ENCODE measurements around the gene NUP133. TPM values are rescaled to one million over a fixed set of nuclear protein-coding genes. Genes with fewer than 3 reads are reported as not detected.

NUP133 gene
- total RNA-seq, result 10 to 100 TPM; 49.8 to 62.5 (median 56.7) TPM

GRCh38 chr1:229507951-229508822, at the start of gene NUP133:
TSS of gene NUP133 (minus strand) at chr1:229508341. CDS start at chr1:229508249, 92 bp downstream.
- Mint-ChIP-seq H3K4me1 (ENCODE audit: low read depth) (peaks cover 28% of the 10 kb centered on the region), H3K27me3 (ENCODE audit: low read depth) (no peaks in the 10 kb centered on the region), H3K4me3 (peak within 1 kb of the TSS; percentile 93), H3K9me3 (no peaks in the 10 kb centered on the region), H3K36me3 (ENCODE audit: insufficient read depth) (peaks cover 8% of the 10 kb centered on the region)
- peak; percentile 98 for ATAC-seq
- DNase-seq, result peak; percentile 99

GRCh38 chr1:229557200-229557850, 49.2 kb upstream of the NUP133 start:
- no peaks in the 10 kb centered on the region for H3K9me3 Mint-ChIP-seq
- peaks cover 52% of the 10 kb centered on the region for H3K4me1 Mint-ChIP-seq (ENCODE audit: low read depth)
- ATAC-seq (no peak), DNase-seq (no peak)
- H3K27me3 Mint-ChIP-seq (ENCODE audit: low read depth), result no peaks in the 10 kb centered on the region
- H3K36me3 Mint-ChIP-seq (ENCODE audit: insufficient read depth), result peaks cover 2% of the 10 kb centered on the region
- peak overlapping the region; percentile 86 for H3K4me3 Mint-ChIP-seq

GRCh38 chr1:229554886-229555621, 46.9 kb upstream of the NUP133 start:
- no peak for DNase-seq
- H3K4me3 Mint-ChIP-seq, result no peak overlapping the region
- no peaks in the 10 kb centered on the region for H3K27me3 Mint-ChIP-seq (ENCODE audit: low read depth)
- peaks cover 54% of the 10 kb centered on the region for H3K4me1 Mint-ChIP-seq (ENCODE audit: low read depth)
- H3K36me3 Mint-ChIP-seq (ENCODE audit: insufficient read depth), result peaks cover 2% of the 10 kb centered on the region
- no peaks in the 10 kb centered on the region for H3K9me3 Mint-ChIP-seq
- ATAC-seq, result no peak

- H3K27me3 Mint-ChIP-seq (ENCODE audit: low read depth), result no peaks in the 10 kb centered on the region
- DNase-seq, result no peak
- H3K4me1 Mint-ChIP-seq (ENCODE audit: low read depth), result peaks cover 46% of the 10 kb centered on the region
- H3K36me3 Mint-ChIP-seq (ENCODE audit: insufficient read depth), result peaks cover 5% of the 10 kb centered on the region
- no peaks in the 10 kb centered on the region for H3K9me3 Mint-ChIP-seq
- no peak overlapping the region for H3K4me3 Mint-ChIP-seq
- ATAC-seq, result no peak
These were observed 45.5 kb upstream of the NUP133 start for GRCh38 chr1:229553621-229554130.

- peaks cover 45% of the 10 kb centered on the region for H3K4me1 Mint-ChIP-seq (ENCODE audit: low read depth)
- H3K27me3 Mint-ChIP-seq (ENCODE audit: low read depth), result no peaks in the 10 kb centered on the region
- DNase-seq (no peak), ATAC-seq (no peak)
- peaks cover 5% of the 10 kb centered on the region for H3K36me3 Mint-ChIP-seq (ENCODE audit: insufficient read depth)
- no peaks in the 10 kb centered on the region for H3K9me3 Mint-ChIP-seq
- no peak overlapping the region for H3K4me3 Mint-ChIP-seq
These were observed 44.6 kb upstream of the NUP133 start for GRCh38 chr1:229552732-229553131.

- no peak for DNase-seq
- no peak overlapping the region for H3K4me3 Mint-ChIP-seq
- H3K36me3 Mint-ChIP-seq (ENCODE audit: insufficient read depth), result peaks cover 8% of the 10 kb centered on the region
- ATAC-seq, result no peak
- H3K9me3 Mint-ChIP-seq, result no peaks in the 10 kb centered on the region
- H3K27me3 Mint-ChIP-seq (ENCODE audit: low read depth), result no peaks in the 10 kb centered on the region
- H3K4me1 Mint-ChIP-seq (ENCODE audit: low read depth), result peaks cover 29% of the 10 kb centered on the region
These were observed 42.8 kb upstream of the NUP133 start for GRCh38 chr1:229550812-229551567.

- no peaks in the 10 kb centered on the region for H3K9me3 Mint-ChIP-seq
- no peak for ATAC-seq
- H3K36me3 Mint-ChIP-seq (ENCODE audit: insufficient read depth), result peaks cover 21% of the 10 kb centered on the region
These were observed 39.4 kb upstream of the NUP133 start for GRCh38 chr1:229547542-229547941.

GRCh38 chr1:229544587-229544986, 36.4 kb upstream of the NUP133 start:
- peaks cover 17% of the 10 kb centered on the region for H3K4me1 Mint-ChIP-seq (ENCODE audit: low read depth)
- H3K4me3 Mint-ChIP-seq, result no peak overlapping the region
- DNase-seq (no peak), ATAC-seq (no peak)
- H3K27me3 Mint-ChIP-seq (ENCODE audit: low read depth), result no peaks in the 10 kb centered on the region
- H3K36me3 Mint-ChIP-seq (ENCODE audit: insufficient read depth), result peaks cover 33% of the 10 kb centered on the region
- H3K9me3 Mint-ChIP-seq, result no peaks in the 10 kb centered on the region

More at GRCh38 chr1:229547542-229547941, 39.4 kb upstream of the NUP133 start:
- Mint-ChIP-seq H3K27me3 (ENCODE audit: low read depth) (no peaks in the 10 kb centered on the region), H3K4me3 (no peak overlapping the region), H3K4me1 (ENCODE audit: low read depth) (peaks cover 14% of the 10 kb centered on the region)
- no peak for DNase-seq

- Mint-ChIP-seq H3K4me3 (no peak overlapping the region), H3K36me3 (ENCODE audit: insufficient read depth) (peaks cover 48% of the 10 kb centered on the region), H3K9me3 (no peaks in the 10 kb centered on the region)
These were observed 31.8 kb upstream of the NUP133 start for GRCh38 chr1:229539863-229540506.

GRCh38 chr1:229538945-229539344, 30.8 kb upstream of the NUP133 start:
- Mint-ChIP-seq H3K4me3 (no peak overlapping the region), H3K4me1 (ENCODE audit: low read depth) (peaks cover 17% of the 10 kb centered on the region), H3K36me3 (ENCODE audit: insufficient read depth) (peaks cover 48% of the 10 kb centered on the region), H3K9me3 (no peaks in the 10 kb centered on the region), H3K27me3 (ENCODE audit: low read depth) (no peaks in the 10 kb centered on the region)
- ATAC-seq (no peak), DNase-seq (no peak)

More at GRCh38 chr1:229539863-229540506, 31.8 kb upstream of the NUP133 start:
- Mint-ChIP-seq H3K4me1 (ENCODE audit: low read depth) (peaks cover 17% of the 10 kb centered on the region), H3K27me3 (ENCODE audit: low read depth) (no peaks in the 10 kb centered on the region)
- ATAC-seq (no peak), DNase-seq (no peak)

- H3K4me3 Mint-ChIP-seq, result no peak overlapping the region
- H3K27me3 Mint-ChIP-seq (ENCODE audit: low read depth), result no peaks in the 10 kb centered on the region
- DNase-seq, result no peak
- H3K4me1 Mint-ChIP-seq (ENCODE audit: low read depth), result peaks cover 10% of the 10 kb centered on the region
- no peaks in the 10 kb centered on the region for H3K9me3 Mint-ChIP-seq
- ATAC-seq, result no peak
- H3K36me3 Mint-ChIP-seq (ENCODE audit: insufficient read depth), result peaks cover 47% of the 10 kb centered on the region
These were observed 29.8 kb upstream of the NUP133 start for GRCh38 chr1:229537894-229538293.

GRCh38 chr1:229536982-229537381, 28.8 kb upstream of the NUP133 start:
- H3K4me1 Mint-ChIP-seq (ENCODE audit: low read depth), result peaks cover 3% of the 10 kb centered on the region
- H3K9me3 Mint-ChIP-seq, result no peaks in the 10 kb centered on the region
- H3K36me3 Mint-ChIP-seq (ENCODE audit: insufficient read depth), result peaks cover 42% of the 10 kb centered on the region
- DNase-seq (no peak), ATAC-seq (no peak)
- H3K27me3 Mint-ChIP-seq (ENCODE audit: low read depth), result no peaks in the 10 kb centered on the region
- H3K4me3 Mint-ChIP-seq, result no peak overlapping the region

- no peak for ATAC-seq
- Mint-ChIP-seq H3K4me3 (no peak overlapping the region), H3K4me1 (ENCODE audit: low read depth) (no peaks in the 10 kb centered on the region), H3K27me3 (ENCODE audit: low read depth) (no peaks in the 10 kb centered on the region), H3K9me3 (no peaks in the 10 kb centered on the region), H3K36me3 (ENCODE audit: insufficient read depth) (peaks cover 44% of the 10 kb centered on the region)
- no peak for DNase-seq
These were observed 27.1 kb upstream of the NUP133 start for GRCh38 chr1:229535230-229535629.
